GM19035 (cell line): ENCODE data around the gene LRP5.
A peak's percentile ranks its signal among the peaks of the same experiment; 100 is the strongest.

Experiments used
- ATAC-seq: cut with Tn5 transposase; IDR thresholded peaks from one replicate; pipeline ENCODE4 v1.9.1; 2021; ENCODE audit not compliant: unreplicated experiment

LRP5 gene

GRCh38 chr11:68312117-68312779 is at the start of gene LRP5:
TSS of gene LRP5 (plus strand) at chr11:68312591. CDS start at chr11:68312715, 124 bp downstream.
- no peak for ATAC-seq

GRCh38 chr11:68263444-68264035 is 48.9 kb upstream of the LRP5 start:
- ATAC-seq: no peak

- ATAC-seq: no peak
These were observed 48.1 kb upstream of the LRP5 start for GRCh38 chr11:68264244-68264643.

- no peak for ATAC-seq
These were observed 47.5 kb upstream of the LRP5 start for GRCh38 chr11:68264741-68265540.

- ATAC-seq: peak; percentile 73
These were observed 46.1 kb upstream of the LRP5 start for GRCh38 chr11:68266121-68266891.

- ATAC-seq: no peak
These were observed 45.2 kb upstream of the LRP5 start for GRCh38 chr11:68266936-68267880.

- ATAC-seq: no peak
These were observed 44.5 kb upstream of the LRP5 start for GRCh38 chr11:68267881-68268240.

- no peak for ATAC-seq
These were observed 42.8 kb upstream of the LRP5 start for GRCh38 chr11:68269414-68270081.

GRCh38 chr11:68270196-68271022 is 42.0 kb upstream of the LRP5 start:
- no peak for ATAC-seq

- ATAC-seq: peak; percentile 7
These were observed 41.2 kb upstream of the LRP5 start for GRCh38 chr11:68271023-68271780.

- peak; percentile 80 for ATAC-seq
These were observed 40.4 kb upstream of the LRP5 start, which contains the start of gene C11orf24 for GRCh38 chr11:68271781-68272608. TSS of gene C11orf24 (minus strand) at chr11:68271973. CDS start at chr11:68263767, 8,206 bp downstream.

- ATAC-seq: no peak
These were observed 39.2 kb upstream of the LRP5 start for GRCh38 chr11:68273026-68273738.

- ATAC-seq: no peak
These were observed 38.1 kb upstream of the LRP5 start for GRCh38 chr11:68274306-68274705.

- ATAC-seq: no peak
These were observed 36.5 kb upstream of the LRP5 start for GRCh38 chr11:68275721-68276507.

GRCh38 chr11:68276861-68277260 is 35.5 kb upstream of the LRP5 start:
- no peak for ATAC-seq

GRCh38 chr11:68279676-68280075 is 32.7 kb upstream of the LRP5 start:
- ATAC-seq: no peak
